ENCODE measurements around the gene GOLGA8T.
"Not testable (repeated sequence)": the region's sequence is repeated elsewhere in the genome, so short reads cannot be mapped to it uniquely, and the experiment has no call there.

GOLGA8T gene

DNA sequence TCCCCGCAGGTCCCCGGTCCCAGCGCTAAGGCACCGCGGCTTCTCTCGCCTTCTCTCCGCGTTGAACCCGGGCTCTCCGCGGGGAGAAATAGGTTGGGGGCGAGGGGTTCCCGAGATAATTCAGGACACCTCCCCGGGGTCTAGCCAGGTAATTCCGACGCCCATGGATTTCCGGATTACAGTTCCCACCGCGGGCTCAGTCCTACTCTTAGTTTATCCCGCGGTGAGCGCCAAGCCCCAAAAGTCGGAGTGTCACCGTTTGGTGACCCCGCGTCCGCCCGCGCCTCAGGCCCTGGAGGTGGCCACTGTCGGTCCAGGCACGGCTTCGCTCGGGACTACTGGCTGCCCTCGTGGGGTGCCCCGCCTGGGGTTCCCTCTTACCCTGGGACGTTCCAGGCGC, 56.8 kb downstream of the GOLGA8T start:
- not testable (repeated sequence) for DNase-seq

DNA sequence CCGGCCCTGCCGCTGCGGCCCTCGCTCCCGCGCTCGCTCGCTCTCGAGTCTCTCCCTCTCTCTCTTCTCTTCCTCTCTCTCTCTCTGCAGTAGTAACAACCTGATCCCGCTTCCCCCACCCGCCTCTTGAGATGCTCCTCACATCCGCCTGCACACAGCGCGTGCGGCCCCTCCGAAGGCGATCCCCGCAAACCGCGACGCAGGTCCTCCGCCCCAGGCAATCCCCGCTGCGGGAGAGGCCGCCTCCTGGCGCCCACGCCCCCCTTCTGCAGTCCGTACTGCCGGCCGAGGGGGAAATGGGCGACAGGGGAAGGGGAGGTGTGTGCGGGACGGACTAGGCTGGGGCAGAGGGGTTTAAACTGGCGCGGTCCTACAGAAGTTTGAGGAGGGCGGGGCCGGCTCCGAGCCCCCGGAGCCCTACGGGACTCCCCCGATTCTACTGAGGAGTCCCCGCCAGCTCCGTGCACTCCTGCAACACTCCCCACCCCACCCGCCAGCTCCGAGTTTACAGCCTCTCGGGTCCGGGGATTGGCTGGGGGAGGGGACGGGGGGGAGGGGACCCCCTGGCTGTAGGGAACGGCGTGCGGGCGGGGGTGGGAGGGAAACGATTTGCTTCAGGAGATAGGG, 57.4 kb downstream of the GOLGA8T start:
- DNase-seq: not testable (repeated sequence)

DNA sequence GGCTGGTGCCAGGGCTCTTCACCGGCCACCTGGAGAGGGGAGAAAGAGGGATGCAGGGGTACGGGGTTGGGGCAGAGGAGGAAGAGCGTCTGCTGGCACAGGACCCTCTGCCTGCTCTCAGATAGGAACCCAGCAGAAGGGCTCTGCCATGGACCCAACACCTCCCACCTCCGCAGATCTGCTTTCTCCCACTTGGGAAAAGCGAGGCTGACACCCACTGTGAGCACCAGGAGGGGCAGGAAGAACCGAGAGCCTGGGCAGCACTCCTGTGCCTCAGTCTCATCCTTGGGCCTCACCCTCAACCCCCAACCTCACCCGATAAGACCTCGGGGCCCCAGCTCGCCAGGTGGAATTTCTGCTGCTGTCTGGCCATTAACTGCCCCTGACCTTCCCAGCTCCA, 58.0 kb downstream of the GOLGA8T start:
- not testable (repeated sequence) for DNase-seq
